ENCODE measurements around the gene TTC9B.

DNA sequence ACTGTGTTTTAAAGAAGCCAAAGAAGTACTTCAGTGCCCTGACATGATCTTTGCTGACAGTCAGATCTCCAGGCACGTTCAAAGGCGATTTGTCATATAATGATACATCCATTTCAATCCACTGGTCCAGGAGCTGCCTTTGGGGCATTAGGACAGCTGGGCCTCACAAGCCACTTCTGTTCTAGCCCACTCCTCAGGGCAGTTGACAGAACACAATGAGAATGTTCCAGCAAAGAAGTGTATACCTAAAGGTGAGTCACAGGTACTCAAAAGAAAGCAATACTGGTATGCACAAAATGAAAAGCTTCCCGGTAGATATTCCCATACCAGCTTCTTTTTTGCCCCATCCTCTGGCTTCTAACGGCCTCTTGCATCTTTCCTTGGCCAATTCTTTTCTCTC is 39.4 kb downstream of the TTC9B start:
- TF ChIP-seq CTCF (IDR thresholded peaks at IDR 0.05; ENCODE audit: low read length) (no peak), EZH2 (IDR thresholded peaks at IDR 0.05; ENCODE audit: borderline replicate concordance, low read length) (no peak)

Data from OCI-LY1 (cell line).